ENCODE results near the gene LIPC.

The LIPC gene

GRCh38 chr15:58571491-58571890 is 139.7 kb downstream of the LIPC start:
- in situ Hi-C loops (cut with HindIII; ENCODE audit: low sequenced_read_pairs) = no loop called here

- in situ Hi-C loops (cut with HindIII; ENCODE audit: low sequenced_read_pairs) = no loop called here
Measured at GRCh38 chr15:58572521-58572920, 140.7 kb downstream of the LIPC start.

GRCh38 chr15:58573270-58573669 is 141.5 kb downstream of the LIPC start:
- in situ Hi-C loops (cut with HindIII; ENCODE audit: low sequenced_read_pairs) = no loop called here

DNA sequence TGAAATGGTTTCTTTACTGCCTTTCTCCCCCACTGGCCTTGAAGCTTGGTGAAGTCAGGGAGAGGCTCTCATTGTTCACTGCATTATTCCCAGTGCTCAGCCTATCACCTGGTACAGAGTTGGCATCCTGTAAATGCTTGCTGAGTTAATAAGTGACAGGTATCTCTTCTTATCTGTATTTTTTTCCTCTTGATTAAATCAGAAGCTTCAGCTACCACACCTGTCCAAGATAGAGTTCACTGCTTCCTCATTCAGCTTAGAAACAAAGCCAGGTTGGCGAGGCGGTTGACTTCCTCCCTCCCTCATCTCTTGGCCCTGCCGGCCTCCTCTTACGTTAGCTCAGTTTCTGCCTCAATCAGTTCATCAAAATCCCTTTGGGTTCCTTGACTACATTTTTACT is 142.8 kb downstream of the LIPC start:
- in situ Hi-C loops (cut with HindIII; ENCODE audit: low sequenced_read_pairs) = no loop called here

- in situ Hi-C loops (cut with HindIII; ENCODE audit: low sequenced_read_pairs) = no loop called here
Measured at GRCh38 chr15:58575045-58575786, 143.4 kb downstream of the LIPC start.

- in situ Hi-C loops (cut with HindIII; ENCODE audit: low sequenced_read_pairs) = no loop called here
Measured at GRCh38 chr15:58576657-58577056, 144.9 kb downstream of the LIPC start.

- in situ Hi-C loops (cut with HindIII; ENCODE audit: low sequenced_read_pairs) = no loop called here
Measured at GRCh38 chr15:58582160-58582559, 150.4 kb downstream of the LIPC start.

GRCh38 chr15:58583171-58583908 is 151.5 kb downstream of the LIPC start:
- in situ Hi-C loops (cut with HindIII; ENCODE audit: low sequenced_read_pairs) = no loop called here

DNA sequence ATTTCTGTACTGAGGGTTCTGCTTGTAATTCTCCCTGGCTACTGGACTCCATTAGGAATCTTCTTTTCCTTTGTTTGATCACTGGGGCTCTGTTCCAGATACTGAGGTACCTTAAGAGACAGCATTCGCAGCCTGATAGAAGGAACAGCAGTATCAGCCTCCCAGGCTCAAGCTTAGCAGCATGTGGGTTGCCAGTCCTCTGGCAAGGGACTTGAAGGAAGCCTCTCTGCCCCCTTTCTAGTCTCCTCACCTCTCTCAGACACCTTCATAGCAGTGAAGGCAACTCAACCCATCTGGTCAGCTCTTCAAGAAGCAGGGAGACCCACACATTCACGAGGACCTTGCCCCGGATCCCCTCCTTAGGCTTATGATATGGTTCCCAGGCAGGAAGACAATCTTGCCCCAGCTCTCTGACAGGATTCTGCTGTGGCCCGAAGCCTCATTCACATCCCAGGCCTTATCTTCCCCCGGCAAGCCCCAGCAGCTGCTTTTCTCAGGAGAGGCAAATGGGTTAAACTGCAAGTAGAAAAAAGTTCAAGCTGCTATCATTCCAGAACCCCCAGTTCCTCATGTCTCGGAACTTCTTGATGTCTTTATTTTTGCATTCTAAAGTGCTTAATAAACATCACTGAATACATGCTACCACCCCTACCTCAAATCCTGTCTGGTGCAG is 153.1 kb downstream of the LIPC start:
- in situ Hi-C loops (cut with HindIII; ENCODE audit: low sequenced_read_pairs) = no loop called here

DNA sequence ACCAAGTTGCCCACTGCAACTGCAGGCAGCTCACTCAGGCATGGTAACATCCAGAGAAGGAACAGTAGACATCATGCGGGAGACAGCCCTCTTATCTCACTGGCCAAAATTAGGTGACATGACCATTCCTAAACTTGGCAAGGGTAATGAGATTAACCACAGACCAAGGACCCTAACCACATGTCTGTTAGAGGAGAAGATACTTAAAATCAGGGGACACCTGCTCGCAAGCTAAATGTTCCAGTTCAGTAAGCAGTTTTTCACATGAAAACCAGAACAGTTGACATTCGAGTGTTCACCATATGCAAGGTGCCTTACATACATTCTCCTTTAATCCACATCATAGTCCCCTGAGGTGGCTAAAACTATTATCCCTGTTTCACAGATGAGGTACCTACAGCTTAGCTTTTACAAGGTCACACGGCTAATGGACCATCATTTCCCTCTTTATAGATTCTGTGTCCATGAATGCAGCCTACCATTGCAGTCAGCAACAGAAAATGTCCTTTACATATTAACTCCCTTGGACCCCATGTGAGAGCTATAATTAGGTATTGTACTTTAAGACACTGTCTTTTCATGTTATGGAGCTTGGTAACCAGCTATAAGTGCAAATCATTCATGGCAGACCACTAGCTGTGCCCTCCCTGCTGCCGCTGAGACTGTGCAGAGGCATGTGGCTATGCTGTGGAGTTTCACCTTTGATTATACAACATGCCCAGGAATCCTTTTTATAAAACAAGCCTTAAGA is 154.1 kb downstream of the LIPC start:
- in situ Hi-C loops (cut with HindIII; ENCODE audit: low sequenced_read_pairs) = no loop called here

DNA sequence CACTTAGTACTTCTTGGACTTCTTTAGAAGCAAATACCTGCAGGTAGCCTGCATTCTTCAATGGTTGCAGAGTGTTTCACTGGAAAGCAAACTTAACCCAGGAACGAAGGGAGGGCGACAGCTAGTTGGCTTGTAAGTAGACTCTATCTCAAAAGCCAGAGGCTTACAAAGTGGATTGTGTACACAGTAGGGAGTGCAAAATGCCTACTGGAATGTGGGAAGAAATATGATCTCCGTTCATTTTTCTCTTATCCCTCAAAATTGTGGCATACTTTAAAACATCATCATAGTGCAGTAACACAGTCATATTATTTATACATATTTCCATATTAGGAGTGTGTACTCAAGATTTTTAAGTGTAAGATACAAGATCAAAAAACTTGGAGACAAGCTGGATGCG is 155.7 kb downstream of the LIPC start:
- in situ Hi-C loops (cut with HindIII; ENCODE audit: low sequenced_read_pairs) = no loop called here

- in situ Hi-C loops (cut with HindIII; ENCODE audit: low sequenced_read_pairs) = no loop called here
Measured at GRCh38 chr15:58588096-58588495, 156.3 kb downstream of the LIPC start.

DNA sequence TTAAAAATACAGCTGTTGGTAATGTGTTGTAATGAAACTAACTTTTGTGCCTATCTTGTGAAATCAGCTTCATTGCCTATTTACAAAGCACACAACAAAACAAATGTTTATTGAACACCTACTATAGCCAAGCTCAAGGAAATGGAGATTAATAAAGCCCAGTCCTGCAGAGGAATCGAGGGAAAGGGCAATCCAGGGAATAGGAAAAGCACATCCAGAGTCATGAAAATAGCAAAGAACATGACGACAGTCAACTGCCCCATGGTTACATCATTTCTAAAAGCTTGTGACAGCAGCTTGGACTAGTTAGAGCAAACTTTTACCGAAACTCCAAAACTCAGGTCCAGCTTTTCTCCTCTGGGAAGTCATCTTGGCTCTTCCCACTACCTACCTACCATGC is 157.3 kb downstream of the LIPC start:
- in situ Hi-C loops (cut with HindIII; ENCODE audit: low sequenced_read_pairs) = no loop called here

DNA sequence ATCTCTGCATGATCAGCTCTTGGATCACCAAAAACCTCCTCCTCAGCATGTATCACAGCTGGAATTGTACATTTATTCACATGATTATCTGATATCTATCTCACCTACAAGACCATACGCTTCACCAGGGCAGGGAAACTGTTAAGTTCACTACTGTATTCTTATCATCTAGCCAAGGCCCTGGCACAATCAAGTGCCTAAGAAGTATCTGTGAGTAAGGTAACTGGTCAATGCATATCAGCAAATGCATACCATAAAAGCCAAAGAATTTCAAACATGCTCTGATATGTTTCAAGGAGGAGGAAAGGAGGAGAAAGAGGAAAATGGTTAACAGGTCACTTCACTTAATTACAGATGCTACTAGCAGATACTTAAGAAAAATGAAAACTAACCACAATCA is 158.4 kb downstream of the LIPC start:
- in situ Hi-C loops (cut with HindIII; ENCODE audit: low sequenced_read_pairs) = no loop called here

DNA sequence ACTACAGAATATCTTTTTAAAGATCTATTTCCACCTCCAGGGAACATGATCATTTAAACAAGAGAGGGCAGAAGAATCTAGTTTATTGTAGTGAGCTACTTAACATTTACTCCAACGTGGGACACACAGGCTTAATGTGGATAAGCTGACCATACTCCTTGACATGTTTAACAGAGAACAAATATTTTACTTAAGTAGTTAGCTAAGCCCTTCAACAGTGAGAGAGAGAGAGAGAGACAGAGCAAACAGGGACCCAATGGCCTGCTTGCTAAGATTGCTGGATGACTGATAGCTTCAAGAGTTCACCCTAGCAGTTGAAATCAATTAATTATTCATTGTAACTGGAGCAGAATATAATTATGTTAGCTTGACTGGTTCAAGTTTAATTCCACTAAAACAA is 159.1 kb downstream of the LIPC start:
- in situ Hi-C loops (cut with HindIII; ENCODE audit: low sequenced_read_pairs) = no loop called here

DNA sequence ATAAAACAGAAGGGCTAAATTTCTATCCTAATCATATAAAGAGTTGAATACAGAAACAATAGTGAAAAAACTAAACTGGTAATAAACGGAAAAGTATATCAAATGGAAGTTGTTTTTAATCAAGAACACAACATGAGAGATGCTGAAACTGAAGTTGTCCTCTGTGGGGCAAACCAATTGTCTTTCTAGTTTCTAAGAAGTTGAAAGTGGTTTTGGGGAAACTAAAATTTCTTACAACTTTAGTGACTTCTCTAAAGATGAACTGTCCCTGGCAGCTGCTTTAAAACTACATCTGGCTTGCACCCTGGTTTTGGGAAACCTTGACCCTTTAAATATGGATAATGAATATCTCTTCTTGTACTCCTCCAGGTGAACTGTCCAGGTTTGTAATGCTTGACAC is 162.1 kb downstream of the LIPC start:
- in situ Hi-C loops (cut with HindIII; ENCODE audit: low sequenced_read_pairs) = no loop called here

DNA sequence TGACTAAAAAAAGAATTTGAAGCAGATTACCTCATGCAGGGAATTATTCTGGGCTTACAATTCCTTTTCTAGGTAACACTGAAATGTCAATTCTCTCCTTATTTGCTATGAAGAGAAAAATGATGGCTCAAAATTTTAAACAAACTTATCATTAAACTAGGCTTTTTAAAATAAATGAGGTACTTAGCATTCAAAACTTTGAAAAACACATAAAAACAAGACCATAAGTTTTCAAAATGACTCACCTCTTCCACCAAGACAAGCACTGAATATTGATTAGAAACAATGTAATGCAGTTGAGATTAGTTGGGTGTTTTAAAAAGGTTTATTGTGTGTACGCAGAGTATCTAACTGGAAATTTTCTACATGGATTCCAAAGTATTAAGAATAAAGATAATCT is 163.1 kb downstream of the LIPC start:
- in situ Hi-C loops (cut with HindIII; ENCODE audit: low sequenced_read_pairs) = loop anchor here (5.0 kb wide), 1 partner anchor 33 kb away; no protein-coding TSS in a partner anchor

DNA sequence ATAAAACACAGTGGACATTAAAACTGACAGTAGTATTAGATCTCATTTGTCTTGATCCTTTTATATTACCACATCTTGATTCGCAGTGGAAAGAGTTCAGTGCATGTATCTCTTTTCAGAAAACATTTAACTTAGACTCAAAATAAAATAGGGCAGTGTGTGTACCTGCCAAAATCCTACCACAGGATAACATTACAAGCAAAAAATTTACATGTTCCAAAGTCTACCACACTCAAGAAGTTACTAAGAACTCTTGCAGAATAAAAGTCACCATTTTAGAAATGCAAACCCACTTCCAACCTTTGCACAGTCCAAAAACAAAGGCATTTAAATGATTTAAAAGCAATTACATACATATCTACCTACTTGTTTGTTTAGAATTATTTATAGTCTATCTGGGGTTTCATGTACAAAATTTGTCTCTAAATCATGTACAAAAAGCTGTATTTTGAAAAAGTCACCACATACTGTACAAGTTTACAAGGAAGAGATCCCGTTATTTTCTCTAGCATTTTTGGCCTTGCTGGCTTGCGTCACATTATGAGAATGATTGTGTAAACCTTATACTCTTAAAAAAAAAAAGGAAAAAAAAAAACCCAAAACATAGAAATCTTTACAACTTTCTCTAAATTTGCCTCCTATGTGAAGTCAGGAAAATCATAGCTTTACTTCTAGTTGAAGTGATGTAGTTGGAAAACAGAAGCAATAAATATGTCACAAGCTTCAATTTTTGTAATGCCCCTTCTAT is 163.9 kb downstream of the LIPC start:
- in situ Hi-C loops (cut with HindIII; ENCODE audit: low sequenced_read_pairs) = loop anchor here (5.0 kb wide), 1 partner anchor 33 kb away; no protein-coding TSS in a partner anchor

DNA sequence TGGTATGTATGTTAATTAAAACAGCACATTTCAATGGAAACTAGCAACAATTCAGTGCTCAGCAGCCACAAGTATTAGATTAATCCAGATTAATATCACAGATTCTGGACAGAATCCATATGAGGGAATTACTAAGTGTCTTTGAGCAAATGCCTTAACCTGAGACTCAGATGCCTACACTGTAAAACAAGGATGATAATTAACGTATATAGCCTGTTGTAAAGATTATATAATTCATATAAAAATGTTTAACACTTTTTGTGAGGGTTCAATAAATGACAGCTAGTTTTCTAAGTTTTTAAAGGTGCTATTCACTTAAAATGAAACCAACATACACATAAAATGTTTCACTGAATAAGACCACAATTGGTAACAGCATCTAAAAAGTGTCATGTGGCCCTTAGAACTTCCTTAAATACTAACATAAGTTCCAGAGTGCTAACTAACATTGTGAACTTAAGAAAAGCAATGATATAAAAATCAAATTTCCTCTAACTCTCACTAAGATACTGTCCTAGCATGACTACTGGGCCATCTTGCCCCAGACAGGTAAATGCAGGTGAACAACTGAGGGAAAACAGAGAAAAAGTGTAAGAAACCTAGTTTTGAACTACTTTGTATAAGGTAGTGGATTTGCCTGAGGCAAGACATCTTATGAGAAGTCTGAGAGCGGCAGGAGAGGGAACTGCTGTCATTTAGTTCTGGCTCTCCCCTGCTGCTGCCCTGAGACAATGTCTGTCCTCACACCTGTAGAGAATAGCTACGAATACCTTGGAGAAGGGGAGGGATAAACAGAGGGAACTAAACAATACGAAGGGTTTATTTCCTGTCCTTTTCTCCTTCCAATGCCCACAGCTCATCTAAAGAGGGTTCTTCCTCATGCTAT is 166.4 kb downstream of the LIPC start:
- in situ Hi-C loops (cut with HindIII; ENCODE audit: low sequenced_read_pairs) = loop anchor here (5.0 kb wide), 1 partner anchor 36 kb away; no protein-coding TSS in a partner anchor

Data from endothelial cell of hepatic sinusoid (primary cell).